NCI-H1694 treated with DMSO at 0.1 percent for 48 hours (cell line): ENCODE measurements around the gene MYO7B.

Experiments used
- DNase-seq: peaks from one replicate; lab custom pipeline; 2025; lab: John Stamatoyannopoulos, UW

The MYO7B gene

DNA sequence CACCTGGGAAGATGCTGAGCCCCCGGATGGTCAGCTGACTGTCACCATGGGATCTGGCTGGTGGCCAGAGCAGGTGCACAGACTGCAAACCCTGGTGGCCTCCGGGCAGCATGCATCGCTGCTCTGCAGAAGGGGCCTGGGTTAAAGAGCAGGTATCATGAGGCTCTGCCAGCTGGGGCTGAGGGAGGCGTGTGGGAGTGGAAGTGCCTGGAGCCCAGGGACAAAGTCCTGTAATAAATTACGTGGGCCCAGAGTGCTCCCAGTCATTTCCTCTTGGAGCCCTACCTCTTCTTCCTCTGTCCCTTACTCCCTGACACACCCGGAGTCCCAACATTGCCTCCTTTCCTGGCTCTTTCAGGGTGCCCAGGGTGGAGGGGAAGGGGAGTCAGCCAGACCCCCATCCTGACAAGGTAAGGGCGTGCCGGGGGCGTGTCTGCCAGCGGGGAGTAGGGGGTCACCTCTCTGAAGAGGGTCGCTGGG is at the start of gene MYO7B:
TSS of gene MYO7B (plus strand) at position 262 of the 480 bp plus-strand sequence. CDS start 24,040 bp downstream, outside the sequence.
- DNase-seq: no peak

DNA sequence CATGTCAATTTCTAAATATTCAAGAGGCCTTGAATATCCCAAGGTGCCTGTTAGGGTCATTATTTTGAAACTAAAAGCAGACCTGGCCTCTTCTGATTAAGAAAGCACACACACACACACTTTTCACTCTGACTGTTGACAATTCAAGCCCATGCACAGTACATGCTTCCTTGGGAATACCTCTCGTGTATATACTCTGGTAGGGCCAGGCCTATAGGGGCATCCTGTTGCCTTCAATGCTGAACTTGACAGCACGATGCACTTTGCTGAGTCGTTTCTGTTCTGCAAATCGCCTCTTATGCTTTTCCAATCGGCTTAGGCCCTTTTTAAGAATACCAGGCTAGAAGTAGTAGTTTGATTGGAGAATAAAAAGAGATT is 49.8 kb upstream of the MYO7B start:
- no peak for DNase-seq

DNA sequence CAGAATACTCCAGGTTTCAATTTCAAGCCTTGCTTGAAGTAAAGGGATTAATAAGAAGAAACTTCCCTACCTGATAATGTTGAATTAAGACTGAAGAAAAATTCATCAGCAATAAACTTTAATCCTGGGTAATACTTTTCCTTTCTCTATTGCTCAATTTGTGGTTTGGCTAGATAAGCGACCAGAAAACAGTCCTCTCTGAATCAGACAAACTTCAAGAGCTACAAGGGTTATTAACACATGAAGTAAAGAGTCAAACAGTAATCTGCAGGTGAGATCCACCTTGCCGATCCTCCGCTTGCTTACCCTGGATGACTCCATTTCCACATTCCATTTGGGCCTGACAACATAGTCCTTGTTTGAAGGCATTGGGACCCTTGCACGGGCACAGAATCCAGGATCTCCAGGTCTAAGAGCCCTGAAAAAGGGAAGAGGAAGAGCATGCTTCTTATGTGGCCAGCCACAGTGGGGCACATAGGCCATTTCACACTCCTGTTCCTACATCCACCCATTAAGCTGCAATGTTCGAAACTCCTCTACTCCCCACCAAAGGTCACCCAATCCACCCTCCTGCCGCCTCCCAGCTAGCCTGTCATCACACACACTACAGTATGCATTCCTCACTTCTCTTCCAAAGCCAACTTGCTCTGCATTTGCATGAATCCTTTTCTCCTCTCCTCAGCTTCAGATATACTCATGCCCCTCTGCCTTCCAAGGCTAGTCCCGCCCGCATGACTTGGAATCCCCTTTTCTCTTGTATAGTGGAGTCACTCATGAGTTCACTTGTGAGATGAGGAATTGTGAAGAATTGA is 49.0 kb upstream of the MYO7B start:
- no peak for DNase-seq

- no peak for DNase-seq
Observed at GRCh38 chr2:127490283-127490682, 45.2 kb upstream of the MYO7B start.

DNA sequence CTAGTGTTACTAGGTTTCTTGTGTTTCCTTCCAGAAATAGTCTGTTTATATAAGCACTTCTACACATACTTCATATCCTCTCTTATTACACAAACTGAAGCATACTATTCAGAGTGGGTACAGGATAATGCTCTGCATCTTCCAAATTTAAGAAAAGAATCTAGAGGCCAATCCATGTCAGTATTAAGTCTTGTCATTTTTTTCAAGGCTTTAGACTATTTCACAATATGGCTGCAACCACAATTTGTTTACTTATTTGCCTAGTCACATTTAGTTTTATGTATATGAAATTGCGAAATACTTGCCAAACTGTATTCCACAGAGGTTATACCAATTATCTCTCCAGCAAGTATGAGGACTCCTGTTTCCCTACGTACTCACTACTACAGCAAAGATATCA is 37.1 kb upstream of the MYO7B start:
- no peak for DNase-seq

DNA sequence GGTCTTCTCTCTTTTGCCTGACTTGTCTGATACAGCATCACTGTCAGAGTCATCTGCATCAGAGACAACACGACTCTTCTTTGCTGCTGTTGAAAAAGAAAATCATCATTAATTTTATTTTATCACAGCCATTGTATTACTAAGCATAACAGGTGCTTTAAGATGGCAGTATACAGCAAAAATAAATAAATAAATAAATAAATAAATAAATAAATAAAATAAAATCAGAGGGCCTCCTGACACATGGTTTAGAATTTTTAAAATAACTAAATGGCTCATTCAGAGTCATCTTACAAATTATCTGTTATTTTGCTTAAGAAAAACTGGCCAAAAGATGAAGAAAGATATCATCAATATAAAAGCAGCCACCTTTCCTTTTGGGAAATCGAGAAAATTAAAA is 32.0 kb upstream of the MYO7B start:
- DNase-seq: no peak

GRCh38 chr2:127504552-127505430 is 30.7 kb upstream of the MYO7B start:
- DNase-seq: no peak

DNA sequence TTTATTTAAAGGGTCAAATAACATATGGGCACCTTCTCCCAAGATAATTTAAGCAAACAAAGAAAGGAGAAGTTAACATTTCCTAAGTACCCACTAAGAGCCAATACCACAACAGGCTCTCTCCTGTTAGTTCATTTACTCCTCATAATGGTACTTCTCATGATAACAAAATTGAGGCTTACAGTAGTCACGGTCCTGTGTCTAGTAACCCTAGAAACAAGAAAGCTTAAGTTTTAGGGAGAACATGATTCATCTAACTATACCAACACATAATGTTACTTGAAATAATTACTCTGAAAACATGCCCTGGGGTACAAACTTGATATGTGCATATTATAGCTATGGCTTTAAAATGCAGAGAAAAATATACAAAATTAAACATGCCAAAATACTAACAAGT is 29.0 kb upstream of the MYO7B start:
- no peak for DNase-seq

GRCh38 chr2:127508023-127508630 is 27.4 kb upstream of the MYO7B start:
- DNase-seq: no peak

- peak; percentile 88 for DNase-seq
Observed at GRCh38 chr2:127508631-127509034, 26.9 kb upstream of the MYO7B start.

DNA sequence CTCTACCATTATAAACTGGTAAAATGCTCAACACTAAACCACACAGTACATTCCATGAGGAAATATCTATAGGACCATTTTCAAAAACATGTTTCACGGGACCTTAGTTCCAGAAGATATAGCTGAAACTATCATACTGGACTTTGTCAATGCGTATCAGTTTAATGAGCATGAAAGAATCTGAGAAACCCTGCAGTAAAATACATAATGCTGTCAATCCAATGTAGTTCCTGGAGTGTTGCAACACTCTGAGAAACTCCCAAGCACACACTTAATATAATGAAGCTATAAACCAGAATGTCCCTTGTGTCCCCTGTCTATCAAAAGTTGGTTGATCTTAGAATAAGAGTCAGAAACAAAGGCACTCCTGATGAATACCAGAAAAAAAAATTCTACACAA is 25.4 kb upstream of the MYO7B start:
- no peak for DNase-seq

DNA sequence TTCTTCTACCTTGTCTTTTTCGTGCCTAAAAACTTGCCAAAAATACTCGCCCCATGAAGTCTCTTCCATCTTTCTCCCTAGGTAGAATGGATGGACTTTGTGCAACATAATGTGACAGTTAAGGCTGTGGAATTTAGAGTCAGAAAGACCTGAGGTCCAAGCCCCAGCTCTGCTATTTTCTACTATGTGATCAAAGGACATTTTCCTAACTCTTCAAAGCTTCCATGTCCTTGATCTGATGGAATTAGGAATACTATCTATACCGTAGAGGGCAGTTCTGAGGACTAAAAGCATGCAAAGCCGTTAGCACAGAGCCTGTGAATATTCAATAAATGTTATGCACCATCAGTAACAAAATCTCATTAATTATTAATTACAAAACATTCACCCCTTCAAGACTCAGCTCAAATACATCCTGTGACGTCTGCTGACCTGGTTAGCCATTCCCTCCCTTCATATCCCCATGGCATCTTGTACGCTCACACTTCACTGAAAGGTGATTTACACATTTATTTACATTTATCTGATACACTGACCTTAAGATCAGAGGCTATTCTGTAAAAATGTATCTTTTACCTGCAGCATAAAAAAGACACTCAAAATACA is 24.3 kb upstream of the MYO7B start:
- DNase-seq: no peak

- DNase-seq: no peak
Observed at GRCh38 chr2:127511917-127512316, 23.6 kb upstream of the MYO7B start.

- no peak for DNase-seq
Observed at GRCh38 chr2:127512362-127512761, 23.1 kb upstream of the MYO7B start.

GRCh38 chr2:127514076-127514475 is 21.4 kb upstream of the MYO7B start:
- DNase-seq: no peak

DNA sequence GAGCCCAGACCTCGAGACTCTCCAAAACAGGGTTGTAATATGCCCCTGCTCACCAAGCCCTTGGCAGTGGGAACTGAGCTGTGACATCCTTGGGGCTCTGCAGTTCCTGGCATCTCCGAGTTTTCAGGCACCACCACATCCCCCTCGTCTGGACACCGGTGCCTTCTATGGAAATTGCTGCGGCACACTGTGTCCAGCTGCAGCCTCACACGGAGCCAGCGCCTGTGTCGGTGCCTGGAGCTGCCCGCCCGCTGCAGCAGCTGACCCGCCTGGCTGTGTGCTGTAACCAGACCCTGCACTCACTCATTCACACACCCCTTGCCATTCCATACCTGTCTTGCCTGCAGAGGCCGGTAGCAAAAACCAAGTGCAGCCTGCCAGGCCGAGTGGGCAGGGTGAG is 21.0 kb upstream of the MYO7B start:
- DNase-seq: no peak

GRCh38 chr2:127515383-127515915 is 20.0 kb upstream of the MYO7B start:
- no peak for DNase-seq

DNA sequence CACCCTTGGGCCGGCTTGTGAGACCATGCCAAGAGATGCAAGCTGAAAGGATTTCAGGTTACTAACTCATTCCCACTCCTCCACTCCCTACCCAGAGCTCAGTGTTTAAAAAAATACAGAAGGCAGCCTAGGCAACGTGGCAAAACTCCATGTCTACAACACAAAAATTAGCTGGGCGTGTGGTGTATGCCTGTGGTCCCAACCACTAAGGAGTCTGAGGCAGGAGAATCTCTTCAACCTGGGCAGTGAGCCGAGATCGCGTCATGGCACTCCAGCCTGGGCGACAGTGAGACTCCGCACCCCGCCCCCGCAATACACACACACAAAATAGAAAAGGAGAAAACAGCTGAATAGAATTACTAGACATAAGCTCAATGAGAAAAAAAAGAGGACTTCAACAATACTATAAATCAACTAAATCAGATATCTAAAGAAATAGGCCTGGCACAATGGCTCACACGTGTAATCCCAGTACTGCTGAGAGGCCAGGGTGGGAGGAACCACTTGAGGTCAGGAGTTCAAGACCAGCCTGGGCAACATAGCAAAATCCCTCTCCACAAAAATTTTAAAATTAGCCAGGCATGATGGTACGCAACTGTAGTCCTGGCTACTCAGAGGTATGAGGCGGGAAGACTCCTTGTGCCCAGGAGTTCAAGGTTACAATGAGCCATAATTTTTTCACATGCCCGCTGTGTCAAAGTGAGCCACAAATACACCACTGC is 19.3 kb upstream of the MYO7B start:
- no peak for DNase-seq

DNA sequence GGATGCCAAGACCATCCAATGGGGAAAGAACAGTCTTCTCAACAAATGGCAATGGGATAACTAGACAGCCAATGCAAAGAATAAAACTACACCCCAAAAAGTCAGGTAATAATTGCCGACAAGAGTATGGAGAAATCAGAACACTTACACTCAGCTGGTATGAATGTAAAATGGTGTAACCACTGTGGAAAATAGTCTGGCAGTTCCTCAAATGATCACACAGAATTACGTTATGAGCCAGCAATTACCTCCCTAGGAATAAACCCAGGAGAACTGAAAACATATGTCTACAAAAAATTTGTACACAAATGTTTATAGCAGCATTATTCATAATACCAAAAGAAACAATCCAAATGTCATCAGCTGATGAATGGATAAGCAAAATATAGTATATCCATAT is 18.0 kb upstream of the MYO7B start:
- DNase-seq: no peak

DNA sequence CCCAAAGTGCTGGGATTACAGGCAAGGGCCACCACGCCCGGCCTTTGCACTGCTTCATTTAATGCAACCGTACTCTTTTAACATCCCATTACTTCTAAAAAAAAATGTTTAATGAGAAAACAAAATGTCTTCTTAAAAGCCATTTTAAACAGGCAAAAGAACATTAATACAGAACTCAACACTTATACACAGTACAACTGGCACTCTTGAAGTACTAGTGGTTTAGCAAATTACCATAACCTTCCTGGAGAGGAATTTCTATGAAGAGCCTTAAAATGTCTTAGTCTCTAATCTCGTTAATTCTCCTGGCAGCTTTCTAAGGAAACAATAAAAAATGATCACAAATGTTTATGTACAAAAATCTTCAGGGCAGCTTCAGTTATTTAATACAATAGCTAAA is 15.1 kb upstream of the MYO7B start:
- DNase-seq: no peak

DNA sequence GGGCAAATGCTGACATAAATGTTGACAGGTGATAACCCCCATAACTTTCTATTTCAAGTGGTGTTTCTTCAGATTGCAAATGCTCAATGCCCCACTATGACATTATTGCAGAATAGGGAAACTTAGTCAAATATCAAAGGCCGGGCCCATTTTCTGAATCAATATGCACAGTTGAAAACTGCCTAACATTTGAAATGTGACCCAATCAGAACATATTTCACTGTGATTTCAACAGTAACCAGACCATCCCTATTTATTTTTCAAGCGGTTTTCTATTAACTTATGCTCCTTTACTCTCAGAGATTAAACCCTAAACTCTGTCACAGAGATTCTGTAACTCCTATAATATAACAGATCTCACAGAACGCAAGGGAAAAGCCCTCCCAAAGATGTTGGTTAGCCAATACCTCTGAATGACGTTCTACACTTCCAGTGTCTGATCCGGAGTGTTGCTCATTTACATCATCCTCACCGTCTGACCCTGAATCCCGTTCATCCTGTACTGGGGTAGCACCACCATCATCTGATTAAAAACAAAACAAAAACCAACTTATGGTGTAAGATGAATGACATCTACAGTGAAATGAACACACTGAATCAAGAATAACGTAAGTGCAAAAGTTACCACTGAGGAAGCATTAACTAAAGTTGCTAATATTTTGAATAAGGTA is 12.1 kb upstream of the MYO7B start:
- no peak for DNase-seq
